ENCODE results near the gene CD40. TPM values are rescaled to one million over a fixed set of nuclear protein-coding genes. Genes with fewer than 3 reads are reported as not detected.

CD40 gene
- total and polyA plus RNA-seq, 10 of the 15 experiments (the other 5 are each of a cell fraction or from before 2014, with no cell fraction given), result 40.8 to 193 (median 89.5) TPM

DNA sequence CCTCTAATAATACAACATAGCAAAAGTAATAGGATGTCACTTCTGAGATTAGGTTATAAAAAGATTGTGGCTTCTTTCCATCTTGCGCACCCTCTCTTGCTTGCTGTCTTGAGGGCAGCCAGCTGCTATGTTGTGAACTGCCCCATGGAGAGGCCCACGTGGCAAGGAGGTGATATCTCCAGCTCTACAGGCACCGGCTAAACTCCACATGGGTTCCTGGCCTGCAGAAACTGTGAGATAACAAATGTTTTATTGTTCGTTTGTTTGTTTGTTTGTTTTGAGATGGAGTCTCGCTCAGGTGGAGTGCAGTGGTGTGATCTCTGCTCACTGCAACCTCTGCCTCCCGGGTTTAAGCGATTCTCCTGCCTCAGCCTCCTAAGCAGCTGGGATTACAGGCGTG, 38.0 kb downstream of the CD40 start (continued):
- TF ChIP-seq, protein P1, sequence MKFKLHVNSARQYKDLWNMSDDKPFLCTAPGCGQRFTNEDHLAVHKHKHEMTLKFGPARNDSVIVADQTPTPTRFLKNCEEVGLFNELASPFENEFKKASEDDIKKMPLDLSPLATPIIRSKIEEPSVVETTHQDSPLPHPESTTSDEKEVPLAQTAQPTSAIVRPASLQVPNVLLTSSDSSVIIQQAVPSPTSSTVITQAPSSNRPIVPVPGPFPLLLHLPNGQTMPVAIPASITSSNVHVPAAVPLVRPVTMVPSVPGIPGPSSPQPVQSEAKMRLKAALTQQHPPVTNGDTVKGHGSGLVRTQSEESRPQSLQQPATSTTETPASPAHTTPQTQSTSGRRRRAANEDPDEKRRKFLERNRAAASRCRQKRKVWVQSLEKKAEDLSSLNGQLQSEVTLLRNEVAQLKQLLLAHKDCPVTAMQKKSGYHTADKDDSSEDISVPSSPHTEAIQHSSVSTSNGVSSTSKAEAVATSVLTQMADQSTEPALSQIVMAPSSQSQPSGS (IDR thresholded peaks at IDR 0.05; ENCODE audit: low read length), result no peak
- TF ChIP-seq SP1 (IDR thresholded peaks at IDR 0.05; ENCODE audit: low read depth, low read length) (no peak), TARDBP (IDR thresholded peaks at IDR 0.05; ENCODE audit: borderline replicate concordance) (no peak), JUNB (IDR thresholded peaks at IDR 0.05) (no peak)

DNA sequence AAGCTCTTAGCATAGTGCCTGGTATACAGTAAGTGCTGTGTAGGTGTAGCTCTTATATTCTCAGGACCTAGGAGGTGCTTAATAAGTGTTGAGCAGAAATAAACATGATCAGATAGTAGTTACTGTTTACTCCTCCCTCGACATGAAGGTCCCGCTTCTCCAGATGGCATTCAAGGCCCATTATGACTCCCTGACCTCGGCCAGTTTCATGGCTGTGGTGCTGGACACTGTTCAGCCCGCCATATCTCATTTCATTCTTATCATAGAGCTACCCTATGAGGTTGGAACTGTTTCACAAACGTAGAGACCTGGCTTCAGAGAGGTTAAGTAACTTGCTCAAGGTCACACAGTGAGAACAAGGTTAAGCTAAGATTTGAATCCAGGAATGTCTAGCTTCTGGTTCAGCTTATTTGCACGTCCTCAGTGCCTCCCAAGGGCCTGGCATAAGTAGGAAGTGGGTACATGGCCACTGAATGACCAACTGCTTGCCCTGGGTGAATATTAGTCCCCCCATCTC, 39.0 kb downstream of the CD40 start:
- ATAC-seq, result no peak
- TF ChIP-seq POU2F2 (IDR thresholded peaks at IDR 0.05; ENCODE audit: borderline replicate concordance, low read depth, low read length) (no peak), SMC3 (IDR thresholded peaks at IDR 0.05; ENCODE audit: borderline replicate concordance, low read length) (no peak), EED (IDR thresholded peaks at IDR 0.05; ENCODE audit: low read depth) (no peak), CBX3 (IDR thresholded peaks at IDR 0.05; ENCODE audit: borderline replicate concordance, low read depth) (no peak), KDM1A (IDR thresholded peaks at IDR 0.05; ENCODE audit: borderline replicate concordance) (no peak), RB1 (IDR thresholded peaks at IDR 0.05; ENCODE audit: borderline replicate concordance) (no peak), MTA3 (IDR thresholded peaks at IDR 0.05; ENCODE audit: borderline replicate concordance, low read length) (no peak), BCL11A (IDR thresholded peaks at IDR 0.05; ENCODE audit: low read depth, low read length) (no peak), NBN (IDR thresholded peaks at IDR 0.05) (no peak)
- TF ChIP-seq, protein P2, sequence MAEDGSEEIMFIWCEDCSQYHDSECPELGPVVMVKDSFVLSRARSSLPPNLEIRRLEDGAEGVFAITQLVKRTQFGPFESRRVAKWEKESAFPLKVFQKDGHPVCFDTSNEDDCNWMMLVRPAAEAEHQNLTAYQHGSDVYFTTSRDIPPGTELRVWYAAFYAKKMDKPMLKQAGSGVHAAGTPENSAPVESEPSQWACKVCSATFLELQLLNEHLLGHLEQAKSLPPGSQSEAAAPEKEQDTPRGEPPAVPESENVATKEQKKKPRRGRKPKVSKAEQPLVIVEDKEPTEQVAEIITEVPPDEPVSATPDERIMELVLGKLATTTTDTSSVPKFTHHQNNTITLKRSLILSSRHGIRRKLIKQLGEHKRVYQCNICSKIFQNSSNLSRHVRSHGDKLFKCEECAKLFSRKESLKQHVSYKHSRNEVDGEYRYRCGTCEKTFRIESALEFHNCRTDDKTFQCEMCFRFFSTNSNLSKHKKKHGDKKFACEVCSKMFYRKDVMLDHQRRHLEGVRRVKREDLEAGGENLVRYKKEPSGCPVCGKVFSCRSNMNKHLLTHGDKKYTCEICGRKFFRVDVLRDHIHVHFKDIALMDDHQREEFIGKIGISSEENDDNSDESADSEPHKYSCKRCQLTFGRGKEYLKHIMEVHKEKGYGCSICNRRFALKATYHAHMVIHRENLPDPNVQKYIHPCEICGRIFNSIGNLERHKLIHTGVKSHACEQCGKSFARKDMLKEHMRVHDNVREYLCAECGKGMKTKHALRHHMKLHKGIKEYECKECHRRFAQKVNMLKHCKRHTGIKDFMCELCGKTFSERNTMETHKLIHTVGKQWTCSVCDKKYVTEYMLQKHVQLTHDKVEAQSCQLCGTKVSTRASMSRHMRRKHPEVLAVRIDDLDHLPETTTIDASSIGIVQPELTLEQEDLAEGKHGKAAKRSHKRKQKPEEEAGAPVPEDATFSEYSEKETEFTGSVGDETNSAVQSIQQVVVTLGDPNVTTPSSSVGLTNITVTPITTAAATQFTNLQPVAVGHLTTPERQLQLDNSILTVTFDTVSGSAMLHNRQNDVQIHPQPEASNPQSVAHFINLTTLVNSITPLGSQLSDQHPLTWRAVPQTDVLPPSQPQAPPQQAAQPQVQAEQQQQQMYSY (CRISPR knock-in tag; IDR thresholded peaks at IDR 0.05), result no peak
- TF ChIP-seq, protein P3, sequence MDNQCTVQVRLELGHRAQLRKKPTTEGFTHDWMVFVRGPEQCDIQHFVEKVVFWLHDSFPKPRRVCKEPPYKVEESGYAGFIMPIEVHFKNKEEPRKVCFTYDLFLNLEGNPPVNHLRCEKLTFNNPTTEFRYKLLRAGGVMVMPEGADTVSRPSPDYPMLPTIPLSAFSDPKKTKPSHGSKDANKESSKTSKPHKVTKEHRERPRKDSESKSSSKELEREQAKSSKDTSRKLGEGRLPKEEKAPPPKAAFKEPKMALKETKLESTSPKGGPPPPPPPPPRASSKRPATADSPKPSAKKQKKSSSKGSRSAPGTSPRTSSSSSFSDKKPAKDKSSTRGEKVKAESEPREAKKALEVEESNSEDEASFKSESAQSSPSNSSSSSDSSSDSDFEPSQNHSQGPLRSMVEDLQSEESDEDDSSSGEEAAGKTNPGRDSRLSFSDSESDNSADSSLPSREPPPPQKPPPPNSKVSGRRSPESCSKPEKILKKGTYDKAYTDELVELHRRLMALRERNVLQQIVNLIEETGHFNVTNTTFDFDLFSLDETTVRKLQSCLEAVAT (IDR thresholded peaks at IDR 0.05), result no peak

More for the DNA sequence above, 39.0 kb downstream of the CD40 start:
- Histone ChIP-seq H3K36me3 (ENCODE audit: control insufficient read depth in 2 of 2, insufficient read depth in 2 of 2, low read length in 1 of 2) (no peaks in the 10 kb centered on the region), H3K4me3 (no peak overlapping the region), H3K9ac (ENCODE audit: control insufficient read depth, insufficient read depth, low read length) (no peak overlapping the region), H3K27ac (ENCODE audit: control insufficient read depth, insufficient read depth) (no peak overlapping the region), H3K4me2 (ENCODE audit: control insufficient read depth, insufficient read depth) (no peak overlapping the region), H3K27me3 (replicated peaks in 1 of 2; ENCODE audit: control insufficient read depth in 2 of 2, insufficient read depth in 2 of 2, low read length in 1 of 2) (peaks cover 0 to 1% of the 10 kb centered on the region in 2 experiments; a peak in 3 of 4 replicates), H3K4me1 (ENCODE audit: control insufficient read depth, insufficient read depth, low read length) (no peaks in the 10 kb centered on the region), H2AFZ (ENCODE audit: control insufficient read depth, low read depth, low read length) (no peak overlapping the region), H4K20me1 (ENCODE audit: control insufficient read depth, insufficient read depth) (no peaks in the 10 kb centered on the region), H3K9me3 (replicated peaks; ENCODE audit: control insufficient read depth, insufficient read depth, low read length) (no peaks in the 10 kb centered on the region), H3K79me2 (ENCODE audit: control insufficient read depth, insufficient read depth, low read length) (no peaks in the 10 kb centered on the region)
- ChIA-PET RAD21 (ENCODE audit: unreplicated experiment) (no interaction called here), SMC1A (ENCODE audit: uncharacterized antibody, unreplicated experiment) (interaction anchor here (0.5 to 1.0 kb wide), 2 partner anchors 17 to 400 kb away, joined by 3 read pairs; no protein-coding TSS in a partner anchor), CTCF (interaction anchor here (0.9 to 1.8 kb wide), 3 partner anchors 19 to 62 kb away, joined by 3 to 6 read pairs (median 3); no protein-coding TSS in a partner anchor), POLR2A (interaction anchor here (0.8 kb wide), 1 partner anchor 38 kb away, joined by 4 read pairs; no protein-coding TSS in a partner anchor)
- in situ Hi-C loops (cut with MboI), result no loop called here
- no TSS peak for BruUV-seq (replicated peaks)
- no peak for FAIRE-seq
- intact Hi-C loops (cut with micrococcal nuclease; ENCODE audit: unreplicated experiment), result no loop called here
- WGBS (ENCODE audit: insufficient coverage, insufficient replicate concordance, low lambda C conversion rate, missing lambda C conversion rate), result 6% methylated on average over 6 of the region's 6 CpGs
- no peak for DNase-seq (ENCODE audit: low read depth, low spot score)

All from GM12878 (cell line).